ENCODE measurements around the gene SLC35F6.
"Not testable (repeated sequence)": the region's sequence is repeated elsewhere in the genome, so short reads cannot be mapped to it uniquely, and the experiment has no call there.

The SLC35F6 gene

GRCh38 chr2:26744953-26745352 is 19.1 kb upstream of the SLC35F6 start:
- Histone ChIP-seq H3K9me3 (ENCODE audit: control insufficient read depth, insufficient read depth, low read depth, low read length) (no peaks in the 10 kb centered on the region), H3K9ac (ENCODE audit: low read length) (no peak overlapping the region), H3K27ac (ENCODE audit: low read depth, low read length) (no peak overlapping the region), H3K4me1 (ENCODE audit: control insufficient read depth, insufficient read depth, low read length) (peaks cover 10% of the 10 kb centered on the region), H3K36me3 (ENCODE audit: control insufficient read depth, insufficient read depth, low read length) (no peaks in the 10 kb centered on the region), H3K4me3 (ENCODE audit: low read depth, low read length) (no peak overlapping the region), H3K27me3 (ENCODE audit: control insufficient read depth, insufficient read depth, low read length) (no peaks in the 10 kb centered on the region)

GRCh38 chr2:26745609-26746327 is 18.3 kb upstream of the SLC35F6 start:
- Histone ChIP-seq H3K27ac (ENCODE audit: low read depth, low read length) (no peak overlapping the region), H3K4me1 (ENCODE audit: control insufficient read depth, insufficient read depth, low read length) (peaks cover 13% of the 10 kb centered on the region), H3K9ac (ENCODE audit: low read length) (no peak overlapping the region)

GRCh38 chr2:26746934-26747333 is 17.1 kb upstream of the SLC35F6 start:
- Histone ChIP-seq H3K9me3 (ENCODE audit: control insufficient read depth, insufficient read depth, low read depth, low read length) (peaks cover 6% of the 10 kb centered on the region), H3K4me3 (ENCODE audit: low read depth, low read length) (no peak overlapping the region), H3K9ac (ENCODE audit: low read length) (no peak overlapping the region), H3K4me1 (ENCODE audit: control insufficient read depth, insufficient read depth, low read length) (peaks cover 18% of the 10 kb centered on the region), H3K27me3 (ENCODE audit: control insufficient read depth, insufficient read depth, low read length) (peaks cover 3% of the 10 kb centered on the region; the same call in 1 of the 2 replicates), H3K36me3 (ENCODE audit: control insufficient read depth, insufficient read depth, low read length) (no peaks in the 10 kb centered on the region; the same call in 1 of the 2 replicates), H3K27ac (ENCODE audit: low read depth, low read length) (no peak overlapping the region)

More at GRCh38 chr2:26745609-26746327, 18.3 kb upstream of the SLC35F6 start:
- H3K36me3 ChIP-seq (ENCODE audit: control insufficient read depth, insufficient read depth, low read length) = no peaks in the 10 kb centered on the region
- H3K27me3 ChIP-seq (ENCODE audit: control insufficient read depth, insufficient read depth, low read length) = no peaks in the 10 kb centered on the region
- H3K9me3 ChIP-seq (ENCODE audit: control insufficient read depth, insufficient read depth, low read depth, low read length) = no peaks in the 10 kb centered on the region
- H3K4me3 ChIP-seq (ENCODE audit: low read depth, low read length) = no peak overlapping the region

- peak overlapping the region; percentile 90 for H3K9ac ChIP-seq (ENCODE audit: low read length)
- peaks cover 30% of the 10 kb centered on the region for H3K4me1 ChIP-seq (ENCODE audit: control insufficient read depth, insufficient read depth, low read length)
- H3K27me3 ChIP-seq (ENCODE audit: control insufficient read depth, insufficient read depth, low read length); H3K9me3 ChIP-seq (ENCODE audit: control insufficient read depth, insufficient read depth, low read depth, low read length); H3K36me3 ChIP-seq (ENCODE audit: control insufficient read depth, insufficient read depth, low read length): not testable (repeated sequence)
- peak overlapping the region; percentile 70; the same call in 1 of the 2 replicates for H3K27ac ChIP-seq (ENCODE audit: low read depth, low read length)
- peak overlapping the region; percentile 24; the same call in 1 of the 2 replicates for H3K4me3 ChIP-seq (ENCODE audit: low read depth, low read length)
Observed at GRCh38 chr2:26749787-26750420, 14.2 kb upstream of the SLC35F6 start.

- peaks cover 35% of the 10 kb centered on the region for H3K4me1 ChIP-seq (ENCODE audit: control insufficient read depth, insufficient read depth, low read length)
- peak overlapping the region; percentile 90 for H3K9ac ChIP-seq (ENCODE audit: low read length)
- not testable (repeated sequence) for H3K9me3 ChIP-seq (ENCODE audit: control insufficient read depth, insufficient read depth, low read depth, low read length); H3K36me3 ChIP-seq (ENCODE audit: control insufficient read depth, insufficient read depth, low read length); H3K27me3 ChIP-seq (ENCODE audit: control insufficient read depth, insufficient read depth, low read length)
- H3K27ac ChIP-seq (ENCODE audit: low read depth, low read length) = peak overlapping the region; percentile 70; the same call in 1 of the 2 replicates
- H3K4me3 ChIP-seq (ENCODE audit: low read depth, low read length) = peak overlapping the region; percentile 24
Observed at GRCh38 chr2:26750467-26750866, 13.6 kb upstream of the SLC35F6 start.

- Histone ChIP-seq H3K4me1 (ENCODE audit: control insufficient read depth, insufficient read depth, low read length) (peaks cover 52% of the 10 kb centered on the region), H3K36me3 (ENCODE audit: control insufficient read depth, insufficient read depth, low read length) (no peaks in the 10 kb centered on the region; the same call in 1 of the 2 replicates), H3K4me3 (ENCODE audit: low read depth, low read length) (no peak overlapping the region), H3K9ac (ENCODE audit: low read length) (no peak overlapping the region), H3K27ac (ENCODE audit: low read depth, low read length) (no peak overlapping the region), H3K9me3 (ENCODE audit: control insufficient read depth, insufficient read depth, low read depth, low read length) (peaks cover 6% of the 10 kb centered on the region), H3K27me3 (ENCODE audit: control insufficient read depth, insufficient read depth, low read length) (peaks cover 3% of the 10 kb centered on the region; the same call in 1 of the 2 replicates)
Observed at GRCh38 chr2:26752656-26753055, 11.4 kb upstream of the SLC35F6 start.

- no peak overlapping the region for H3K4me3 ChIP-seq (ENCODE audit: low read depth, low read length)
Observed at GRCh38 chr2:26754539-26754938, 9.5 kb upstream of the SLC35F6 start.

GRCh38 chr2:26754972-26755670 is 9.0 kb upstream of the SLC35F6 start:
- Histone ChIP-seq H3K9me3 (ENCODE audit: control insufficient read depth, insufficient read depth, low read depth, low read length) (peaks cover 6% of the 10 kb centered on the region), H3K27me3 (ENCODE audit: control insufficient read depth, insufficient read depth, low read length) (peaks cover 3% of the 10 kb centered on the region; the same call in 1 of the 2 replicates), H3K27ac (ENCODE audit: low read depth, low read length) (no peak overlapping the region; the same call in 1 of the 2 replicates), H3K9ac (ENCODE audit: low read length) (no peak overlapping the region), H3K4me1 (ENCODE audit: control insufficient read depth, insufficient read depth, low read length) (peaks cover 58% of the 10 kb centered on the region), H3K36me3 (ENCODE audit: control insufficient read depth, insufficient read depth, low read length) (no peaks in the 10 kb centered on the region; the same call in 1 of the 2 replicates), H3K4me3 (ENCODE audit: low read depth, low read length) (no peak overlapping the region)

More at GRCh38 chr2:26754539-26754938, 9.5 kb upstream of the SLC35F6 start:
- Histone ChIP-seq H3K4me1 (ENCODE audit: control insufficient read depth, insufficient read depth, low read length) (peaks cover 61% of the 10 kb centered on the region), H3K27ac (ENCODE audit: low read depth, low read length) (no peak overlapping the region), H3K9ac (ENCODE audit: low read length) (no peak overlapping the region), H3K9me3 (ENCODE audit: control insufficient read depth, insufficient read depth, low read depth, low read length) (peaks cover 6% of the 10 kb centered on the region), H3K36me3 (ENCODE audit: control insufficient read depth, insufficient read depth, low read length) (no peaks in the 10 kb centered on the region; the same call in 1 of the 2 replicates), H3K27me3 (ENCODE audit: control insufficient read depth, insufficient read depth, low read length) (peaks cover 3% of the 10 kb centered on the region; the same call in 1 of the 2 replicates)

- Histone ChIP-seq H3K36me3 (ENCODE audit: control insufficient read depth, insufficient read depth, low read length) (no peaks in the 10 kb centered on the region; the same call in 1 of the 2 replicates), H3K9me3 (ENCODE audit: control insufficient read depth, insufficient read depth, low read depth, low read length) (peaks cover 3% of the 10 kb centered on the region), H3K4me1 (ENCODE audit: control insufficient read depth, insufficient read depth, low read length) (peaks cover 50% of the 10 kb centered on the region), H3K9ac (ENCODE audit: low read length) (no peak overlapping the region), H3K27me3 (ENCODE audit: control insufficient read depth, insufficient read depth, low read length) (0 out of 2 replicates have a peak, but pooled peaks cover 2% of the 10 kb centered on the region), H3K27ac (ENCODE audit: low read depth, low read length) (no peak overlapping the region; the same call in 1 of the 2 replicates), H3K4me3 (ENCODE audit: low read depth, low read length) (no peak overlapping the region)
Observed at GRCh38 chr2:26756337-26756736, 7.7 kb upstream of the SLC35F6 start.

GRCh38 chr2:26757873-26758789 is 6.0 kb upstream of the SLC35F6 start:
- H3K4me3 ChIP-seq (ENCODE audit: low read depth, low read length) = peak overlapping the region; percentile 24; the same call in 1 of the 2 replicates
- H3K36me3 ChIP-seq (ENCODE audit: control insufficient read depth, insufficient read depth, low read length) = no peaks in the 10 kb centered on the region
- peak overlapping the region; percentile 91 for H3K27ac ChIP-seq (ENCODE audit: low read depth, low read length)
- no peaks in the 10 kb centered on the region for H3K9me3 ChIP-seq (ENCODE audit: control insufficient read depth, insufficient read depth, low read depth, low read length)
- peak overlapping the region; percentile 88 for H3K9ac ChIP-seq (ENCODE audit: low read length)
- H3K27me3 ChIP-seq (ENCODE audit: control insufficient read depth, insufficient read depth, low read length) = no peaks in the 10 kb centered on the region
- peaks cover 41% of the 10 kb centered on the region for H3K4me1 ChIP-seq (ENCODE audit: control insufficient read depth, insufficient read depth, low read length)

All from HUES6 (cell line).